Trophoblast cell (in vitro differentiated cells and primary cell): ENCODE results near the gene CHST6.
"Not testable (repeated sequence)": the region's sequence is repeated elsewhere in the genome, so short reads cannot be mapped to it uniquely, and the experiment has no call there.

ENCODE experiments used
- DNase-seq, 2 donors: peaks; one replicate each; pipeline ENCODE4 v3.0.0-alpha.2; 2016
- H2AFZ ChIP-seq: 2 replicates; pipeline ENCODE4 v1.6.1; 2013; ENCODE audit warnings: low read length, moderate library complexity, mild to moderate bottlenecking; ENCODE audit not compliant: insufficient read depth, poor library complexity
- H2AK5ac ChIP-seq: 2 replicates; pipeline ENCODE4 v1.6.1; 2013; ENCODE audit warnings: mild to moderate bottlenecking, low read length
- H2BK120ac ChIP-seq: 2 replicates; pipeline ENCODE4 v1.6.1; 2013; ENCODE audit warnings: low read length, mild to moderate bottlenecking, moderate library complexity; ENCODE audit not compliant: insufficient read depth, poor library complexity
- H2BK12ac ChIP-seq: 2 replicates; pipeline ENCODE4 v1.6.1; 2013; ENCODE audit warnings: mild to moderate bottlenecking, low read length, moderate library complexity
- H2BK5ac ChIP-seq: 2 replicates; pipeline ENCODE4 v1.6.1; 2013; ENCODE audit warnings: low read length, low read depth, moderate library complexity, mild to moderate bottlenecking; ENCODE audit not compliant: poor library complexity
- H3K14ac ChIP-seq: 2 replicates; pipeline ENCODE4 v1.6.1; 2013; ENCODE audit warnings: mild to moderate bottlenecking, low read length
- H3K18ac ChIP-seq: 2 replicates; pipeline ENCODE4 v1.6.1; 2013; ENCODE audit warnings: mild to moderate bottlenecking, low read length
- H3K23ac ChIP-seq: 2 replicates; pipeline ENCODE4 v1.6.1; 2013; ENCODE audit warnings: low read length
- H3K27ac ChIP-seq: 2 replicates; pipeline ENCODE4 v1.5.1; 2013; ENCODE audit warnings: low read depth, mild to moderate bottlenecking, inconsistent platforms, low read length, moderate library complexity
- H3K27me3 ChIP-seq: 2 replicates; pipeline ENCODE4 v1.6.1; 2013; ENCODE audit warnings: inconsistent platforms, mild to moderate bottlenecking, low read length, moderate library complexity; ENCODE audit not compliant: insufficient read depth
- H3K36me3 ChIP-seq, 2 experiments: 1 replicate in 1 of 2; 2 replicates in 1 of 2; pipeline ENCODE4 v1.6.1; 2013; ENCODE audit warnings: low read length in 2 of 2, mild to moderate bottlenecking in 2 of 2, moderate library complexity in 1 of 2; ENCODE audit not compliant: insufficient read depth in 2 of 2, control insufficient read depth in 1 of 2
- H3K4ac ChIP-seq: 2 replicates; pipeline ENCODE4 v1.6.1; 2013; ENCODE audit warnings: low read depth, mild to moderate bottlenecking, low read length, moderate library complexity
- H3K4me1 ChIP-seq, 2 experiments: 1 replicate in 1 of 2; 2 replicates in 1 of 2; pipeline ENCODE4 v1.6.1; 2013; ENCODE audit warnings: low read length in 2 of 2, mild to moderate bottlenecking in 2 of 2, moderate library complexity in 1 of 2; ENCODE audit not compliant: insufficient read depth in 2 of 2, control insufficient read depth in 1 of 2
- H3K4me2 ChIP-seq: 2 replicates; pipeline ENCODE4 v1.6.1; 2013; ENCODE audit warnings: inconsistent platforms, mild to moderate bottlenecking, low read length, moderate library complexity
- H3K4me3 ChIP-seq: 2 replicates; pipeline ENCODE4 v1.5.1; 2013; ENCODE audit warnings: mild to moderate bottlenecking, low read depth, low read length, inconsistent platforms
- H3K79me1 ChIP-seq: one replicate; pipeline ENCODE4 v1.6.1; 2013; ENCODE audit warnings: low read length
- H3K79me2 ChIP-seq: 2 replicates; pipeline ENCODE4 v1.6.1; 2013; ENCODE audit warnings: low read length, mild to moderate bottlenecking; ENCODE audit not compliant: control insufficient read depth, insufficient read depth, poor library complexity
- H3K9ac ChIP-seq: 2 replicates; pipeline ENCODE4 v1.6.1; 2013; ENCODE audit warnings: mild to moderate bottlenecking, low read length
- H3K9me3 ChIP-seq: 2 replicates; pipeline ENCODE4 v1.6.1; 2013; ENCODE audit warnings: low read depth, mild to moderate bottlenecking, control low read depth, inconsistent platforms, low read length; ENCODE audit not compliant: insufficient read depth
- H4K12ac ChIP-seq: 2 replicates; pipeline ENCODE4 v1.6.1; 2013; ENCODE audit warnings: low read depth, mild to moderate bottlenecking, low read length, moderate library complexity
- H4K8ac ChIP-seq: 2 replicates; pipeline ENCODE4 v1.6.1; 2013; ENCODE audit warnings: low read depth, mild to moderate bottlenecking, low read length, moderate library complexity
- H4K91ac ChIP-seq: one replicate; pipeline ENCODE4 v1.6.1; 2013; ENCODE audit warnings: low read depth, mild to moderate bottlenecking, low read length, moderate library complexity
- WGBS: extraction: QIAGEN DNeasy Blood & Tissue Kit; methylation state at CpG from one replicate; pipeline ENCODE4 v1.1.7; 2013; ENCODE audit warnings: missing lambda C conversion rate; ENCODE audit not compliant: insufficient read length, insufficient coverage; ENCODE audit errors: extremely low coverage; 5-methylcytosine and 5-hydroxymethylcytosine counted together

CHST6 gene

GRCh38 chr16:75456971-75457370 is 38.3 kb downstream of the CHST6 start:
- H2BK5ac ChIP-seq, result no peak overlapping the region
- H4K12ac ChIP-seq, result no peak overlapping the region
- H3K14ac ChIP-seq, result no peak overlapping the region
- H3K23ac ChIP-seq, result no peak overlapping the region
- no CpG with 5 or more reads among the region's 1 CpG for WGBS
- H3K27me3 ChIP-seq, result no peaks in the 10 kb centered on the region
- H3K79me2 ChIP-seq, result peaks cover 9% of the 10 kb centered on the region
- H4K8ac ChIP-seq, result no peak overlapping the region
- no peak overlapping the region for H3K4me3 ChIP-seq
- peaks cover 0 to 2% of the 10 kb centered on the region in 2 experiments for H3K4me1 ChIP-seq
- no peak overlapping the region for H3K4me2 ChIP-seq
- no peak overlapping the region for H4K91ac ChIP-seq
- peaks cover 3 to 4% of the 10 kb centered on the region in 2 experiments for H3K36me3 ChIP-seq
- H3K79me1 ChIP-seq, result no peaks in the 10 kb centered on the region
- DNase-seq, result no peak
- no peak overlapping the region for H3K27ac ChIP-seq
- no peak overlapping the region for H3K9ac ChIP-seq
- H3K4ac ChIP-seq, result peak overlapping the region; percentile 17
- H2BK120ac ChIP-seq, result no peak overlapping the region
- H2BK12ac ChIP-seq, result no peak overlapping the region
- H3K18ac ChIP-seq, result no peak overlapping the region
- no peaks in the 10 kb centered on the region for H3K9me3 ChIP-seq
- no peak overlapping the region for H2AFZ ChIP-seq
- no peak overlapping the region for H2AK5ac ChIP-seq

- not testable (repeated sequence) for H4K12ac ChIP-seq, H3K27ac ChIP-seq, H3K9ac ChIP-seq, H2AFZ ChIP-seq, H3K4me3 ChIP-seq, H2BK120ac ChIP-seq, H3K36me3 ChIP-seq, DNase-seq, H2AK5ac ChIP-seq, H3K79me1 ChIP-seq, H4K8ac ChIP-seq, H3K9me3 ChIP-seq, H3K14ac ChIP-seq, H3K4me2 ChIP-seq, H3K23ac ChIP-seq, H3K18ac ChIP-seq, H2BK5ac ChIP-seq, H3K27me3 ChIP-seq, H3K4me1 ChIP-seq, H3K79me2 ChIP-seq, H4K91ac ChIP-seq, H2BK12ac ChIP-seq
- peak overlapping the region; percentile 70 for H3K4ac ChIP-seq
- WGBS, result no CpG with 5 or more reads among the region's 4 CpGs
Measured at GRCh38 chr16:75456486-75456885, 38.8 kb downstream of the CHST6 start.

- Histone ChIP-seq H2BK5ac (no peak overlapping the region), H2AFZ (no peak overlapping the region), H3K36me3 (peaks cover 0 to 10% of the 10 kb centered on the region in 2 experiments), H4K91ac (no peak overlapping the region), H2AK5ac (no peak overlapping the region), H3K4ac (no peak overlapping the region), H2BK120ac (no peak overlapping the region), H4K12ac (no peak overlapping the region), H3K27ac (no peak overlapping the region), H3K79me1 (no peaks in the 10 kb centered on the region), H3K9ac (no peak overlapping the region), H3K4me2 (no peak overlapping the region), H3K9me3 (no peaks in the 10 kb centered on the region), H3K23ac (no peak overlapping the region), H3K4me1 (no peaks in the 10 kb centered on the region), H3K27me3 (no peaks in the 10 kb centered on the region), H3K14ac (no peak overlapping the region), H3K79me2 (peaks cover 9% of the 10 kb centered on the region), H3K4me3 (no peak overlapping the region), H4K8ac (no peak overlapping the region), H3K18ac (no peak overlapping the region), H2BK12ac (no peak overlapping the region)
- DNase-seq, result no peak
- no CpG with 5 or more reads among the region's 5 CpGs for WGBS
Measured at GRCh38 chr16:75455677-75456076, 39.6 kb downstream of the CHST6 start.

- DNase-seq, result no peak
- no peak overlapping the region for H3K4me2 ChIP-seq
Measured at GRCh38 chr16:75452464-75453190, 42.6 kb downstream of the CHST6 start.

More at GRCh38 chr16:75452464-75453190, 42.6 kb downstream of the CHST6 start:
- Histone ChIP-seq H2AFZ (no peak overlapping the region), H3K27me3 (no peaks in the 10 kb centered on the region), H4K12ac (no peak overlapping the region), H4K91ac (no peak overlapping the region), H4K8ac (no peak overlapping the region), H3K27ac (no peak overlapping the region), H3K23ac (no peak overlapping the region), H3K18ac (no peak overlapping the region), H3K9ac (no peak overlapping the region), H3K4ac (peak overlapping the region; percentile 14), H3K4me3 (no peak overlapping the region), H2BK120ac (no peak overlapping the region), H3K36me3 (peaks cover 6 to 9% of the 10 kb centered on the region in 2 experiments), H3K9me3 (no peaks in the 10 kb centered on the region), H3K14ac (no peak overlapping the region), H2BK5ac (no peak overlapping the region), H3K4me1 (no peaks in the 10 kb centered on the region), H2AK5ac (no peak overlapping the region), H3K79me1 (no peaks in the 10 kb centered on the region), H3K79me2 (peaks cover 6% of the 10 kb centered on the region), H2BK12ac (no peak overlapping the region)
- no CpG with 5 or more reads among the region's 12 CpGs for WGBS
